ENCODE results near the gene KRT17.

DNA sequence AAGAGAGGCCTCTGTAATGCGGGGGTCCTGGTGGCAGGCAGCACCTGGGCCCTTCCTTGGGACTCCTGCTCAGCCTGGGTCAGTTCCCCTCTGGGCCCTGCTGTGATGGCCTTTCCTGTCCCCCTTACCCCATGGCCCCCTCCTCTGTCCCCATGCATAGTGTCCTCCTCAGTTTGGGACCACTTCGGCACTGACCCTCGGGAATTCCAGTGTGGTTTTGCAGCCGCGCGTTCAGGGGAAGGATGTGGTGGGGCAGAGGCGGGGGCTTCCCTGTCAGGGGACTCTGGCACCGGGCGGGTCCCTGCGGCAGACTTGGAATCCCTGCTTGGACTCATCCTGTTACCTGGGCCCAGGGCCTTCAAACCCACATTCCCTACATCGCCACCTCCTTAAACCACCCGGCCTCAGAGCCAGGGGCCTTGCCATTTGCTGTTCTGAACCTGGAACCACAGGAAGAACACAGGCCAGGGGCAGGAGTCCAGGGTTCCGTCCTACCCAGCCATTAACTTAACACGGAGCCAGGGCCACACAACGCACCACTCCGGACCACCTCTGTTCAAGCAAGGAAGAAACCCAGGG is 32.9 kb upstream of the KRT17 start:
- TF ChIP-seq, protein P1, sequence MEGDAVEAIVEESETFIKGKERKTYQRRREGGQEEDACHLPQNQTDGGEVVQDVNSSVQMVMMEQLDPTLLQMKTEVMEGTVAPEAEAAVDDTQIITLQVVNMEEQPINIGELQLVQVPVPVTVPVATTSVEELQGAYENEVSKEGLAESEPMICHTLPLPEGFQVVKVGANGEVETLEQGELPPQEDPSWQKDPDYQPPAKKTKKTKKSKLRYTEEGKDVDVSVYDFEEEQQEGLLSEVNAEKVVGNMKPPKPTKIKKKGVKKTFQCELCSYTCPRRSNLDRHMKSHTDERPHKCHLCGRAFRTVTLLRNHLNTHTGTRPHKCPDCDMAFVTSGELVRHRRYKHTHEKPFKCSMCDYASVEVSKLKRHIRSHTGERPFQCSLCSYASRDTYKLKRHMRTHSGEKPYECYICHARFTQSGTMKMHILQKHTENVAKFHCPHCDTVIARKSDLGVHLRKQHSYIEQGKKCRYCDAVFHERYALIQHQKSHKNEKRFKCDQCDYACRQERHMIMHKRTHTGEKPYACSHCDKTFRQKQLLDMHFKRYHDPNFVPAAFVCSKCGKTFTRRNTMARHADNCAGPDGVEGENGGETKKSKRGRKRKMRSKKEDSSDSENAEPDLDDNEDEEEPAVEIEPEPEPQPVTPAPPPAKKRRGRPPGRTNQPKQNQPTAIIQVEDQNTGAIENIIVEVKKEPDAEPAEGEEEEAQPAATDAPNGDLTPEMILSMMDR (IDR thresholded peaks at IDR 0.05), result no peak
- no peak for TF ChIP-seq EP300 (IDR thresholded peaks at IDR 0.05)
- no peak for TF ChIP-seq POLR2A (IDR thresholded peaks at IDR 0.05)
